Ramos (cell line): ENCODE measurements around the gene DMD.
"Not testable (repeated sequence)": the region's sequence is repeated elsewhere in the genome, so short reads cannot be mapped to it uniquely, and the experiment has no call there.

Source experiments
- in situ Hi-C: fragments of 300-500 bp; cut with MboI; formaldehyde crosslinking; loops from one replicate; pipeline ENCODE4 v1.14.3; 2022; ENCODE audit warnings: low sequenced_read_pairs; ENCODE audit not compliant: unreplicated experiment

Gene DMD

DNA sequence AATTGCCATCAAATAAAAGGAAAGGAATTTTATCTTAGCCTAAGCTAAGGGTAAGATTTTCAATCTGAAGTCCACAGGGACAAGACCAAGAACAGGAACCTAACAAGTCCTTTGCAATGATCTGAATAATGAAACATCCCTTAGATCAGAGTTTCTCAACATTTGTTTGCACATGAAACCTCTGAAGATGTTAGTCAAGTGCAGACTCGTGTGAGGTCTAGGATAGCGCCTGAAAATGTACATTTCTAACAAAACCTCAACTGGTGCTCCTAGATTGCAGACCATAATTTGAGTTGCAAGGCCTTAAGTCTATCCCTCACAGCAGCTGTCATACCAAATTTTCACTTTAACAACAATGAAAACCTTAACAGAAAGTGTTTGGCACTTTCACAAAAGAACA is 337.6 kb downstream of the DMD start:
- in situ Hi-C loops = no loop called here

GRCh38 chrX:32871636-32872035 is 339.7 kb downstream of the DMD start:
- in situ Hi-C loops = no loop called here

GRCh38 chrX:32868524-32868895 is 342.8 kb downstream of the DMD start:
- in situ Hi-C loops = no loop called here

DNA sequence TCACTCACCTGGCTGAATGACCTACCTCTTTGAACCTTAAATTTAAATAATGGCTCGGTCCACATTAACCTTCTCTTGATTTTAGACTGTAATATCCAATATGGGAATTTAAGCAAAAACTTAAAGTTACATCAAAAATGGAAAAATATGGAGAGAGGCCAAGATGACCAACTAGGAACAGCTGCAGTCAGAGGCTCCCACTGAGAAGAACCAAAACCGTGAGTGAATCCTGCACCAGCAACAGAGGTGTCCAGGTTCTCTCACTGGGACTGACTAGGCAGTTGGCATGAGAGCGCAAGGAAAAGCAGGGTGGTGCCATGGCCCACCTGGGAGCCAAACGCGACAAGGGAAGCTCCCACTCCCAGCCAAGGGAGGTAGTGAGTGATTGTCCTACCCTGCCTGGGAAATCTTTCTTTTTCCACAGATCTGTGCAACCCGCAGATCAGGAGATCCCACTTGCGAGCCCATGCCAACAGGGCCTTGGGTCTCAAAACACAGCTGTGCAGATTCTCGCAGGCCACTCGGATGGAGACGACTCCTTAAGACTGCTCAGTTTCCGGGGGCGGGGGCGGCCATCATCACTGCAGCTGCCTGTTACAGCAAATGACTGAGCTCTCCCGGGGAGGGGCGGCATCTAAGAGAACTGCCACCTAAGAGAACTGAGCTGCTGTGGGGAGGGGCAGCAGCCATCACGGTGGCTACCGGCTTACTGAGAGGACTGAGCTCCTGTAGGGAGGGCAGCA is 343.4 kb downstream of the DMD start:
- in situ Hi-C loops = no loop called here

GRCh38 chrX:32852203-32852602 is 359.1 kb downstream of the DMD start:
- in situ Hi-C loops = no loop called here

- in situ Hi-C loops = no loop called here
These were observed 359.8 kb downstream of the DMD start for GRCh38 chrX:32851556-32851955.

DNA sequence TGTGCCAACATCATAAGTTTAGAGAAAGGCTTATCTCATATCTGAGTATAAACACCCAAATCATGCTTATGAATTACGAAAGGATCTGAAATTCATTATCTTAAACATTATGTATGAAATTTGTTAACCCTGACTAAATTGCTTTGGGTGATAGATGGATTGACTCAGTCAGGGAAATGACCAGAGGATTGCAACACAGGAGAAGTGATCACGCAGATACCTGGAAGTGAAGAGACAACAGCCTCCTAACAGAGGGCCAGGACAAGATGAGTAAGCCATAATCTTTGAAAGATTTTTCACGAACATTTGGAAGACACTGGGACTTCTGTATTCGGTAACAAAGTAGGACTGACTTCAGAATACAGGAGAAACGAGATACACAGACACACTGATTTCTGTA is 363.4 kb downstream of the DMD start:
- in situ Hi-C loops = no loop called here

DNA sequence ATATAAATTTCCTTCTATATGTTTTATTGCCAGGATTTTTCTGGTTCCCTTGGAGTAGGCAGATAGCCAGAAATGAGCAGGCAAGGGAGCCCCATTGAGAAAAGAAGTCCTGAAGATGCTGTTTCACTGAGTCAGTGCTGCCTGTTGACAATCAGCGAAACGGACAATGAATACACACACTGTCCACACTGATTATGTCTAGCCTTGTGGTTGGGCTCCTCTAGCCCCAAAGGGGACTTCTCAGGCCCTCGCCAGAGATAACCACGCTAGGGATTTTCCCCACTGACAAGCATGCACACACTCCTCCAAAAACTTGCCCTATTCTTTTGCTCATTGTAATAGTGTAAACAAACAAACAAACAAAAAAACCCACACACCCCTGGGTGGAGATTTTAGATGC is 369.3 kb downstream of the DMD start:
- in situ Hi-C loops = no loop called here

DNA sequence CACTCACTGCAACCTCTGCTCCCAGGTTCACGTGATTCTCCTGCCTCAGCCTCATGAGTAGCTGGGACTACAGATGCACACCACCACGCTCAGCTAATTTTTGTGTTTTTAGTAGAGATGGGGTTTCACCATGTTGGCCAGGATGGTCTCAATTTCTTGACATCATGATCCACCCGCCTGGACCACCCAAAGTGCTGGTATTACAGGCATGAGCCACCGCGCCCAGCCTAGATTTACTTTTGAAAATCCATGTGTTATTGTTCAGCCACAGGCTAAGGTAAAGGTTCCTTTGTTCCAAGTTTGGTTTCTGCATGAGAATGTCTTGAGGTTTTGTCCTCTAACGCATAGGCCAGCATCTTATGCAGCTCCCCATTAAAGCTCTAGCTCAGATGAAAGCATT is 371.6 kb downstream of the DMD start:
- in situ Hi-C loops = no loop called here

DNA sequence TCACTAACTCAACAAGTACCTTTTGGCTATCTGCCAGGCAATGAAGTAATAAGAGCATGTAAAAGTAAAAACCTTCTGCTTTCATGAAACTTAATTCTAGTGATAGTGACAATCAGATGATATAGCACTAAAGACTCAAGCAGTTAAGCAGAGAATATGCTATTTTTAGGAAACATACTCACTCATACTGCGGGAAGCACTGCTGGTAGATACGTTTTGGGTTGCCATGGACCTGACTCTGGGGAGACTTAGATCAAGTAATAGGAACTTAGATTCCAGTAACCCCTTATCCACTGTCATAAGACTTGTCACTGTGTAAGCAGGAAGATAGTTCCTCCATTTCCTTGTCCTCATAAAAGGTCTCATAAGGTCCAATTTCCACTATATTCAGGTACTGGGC is 386.3 kb downstream of the DMD start:
- in situ Hi-C loops = no loop called here

DNA sequence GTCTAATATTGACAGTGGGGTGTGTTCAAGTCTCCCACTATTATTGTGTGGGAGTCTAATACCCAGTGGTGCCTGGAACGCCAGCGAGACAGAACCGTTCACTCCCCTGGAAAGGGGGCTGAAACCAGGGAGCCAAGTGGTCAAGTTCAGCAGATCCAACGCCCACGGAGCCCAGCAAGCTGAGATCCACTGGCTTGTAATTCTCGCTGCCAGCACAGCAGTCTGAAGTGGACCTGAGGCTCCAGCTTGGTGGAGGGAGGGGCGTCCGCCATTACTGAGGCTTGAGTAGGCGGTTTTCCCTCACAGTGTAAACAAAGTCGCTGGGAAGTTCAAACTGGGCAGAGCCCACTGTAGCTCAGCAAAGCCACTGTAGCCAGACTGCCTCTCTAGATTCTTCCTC is 407.3 kb downstream of the DMD start:
- in situ Hi-C loops = no loop called here

- in situ Hi-C loops = no loop called here
These were observed 412.4 kb downstream of the DMD start for GRCh38 chrX:32798990-32799389.

DNA sequence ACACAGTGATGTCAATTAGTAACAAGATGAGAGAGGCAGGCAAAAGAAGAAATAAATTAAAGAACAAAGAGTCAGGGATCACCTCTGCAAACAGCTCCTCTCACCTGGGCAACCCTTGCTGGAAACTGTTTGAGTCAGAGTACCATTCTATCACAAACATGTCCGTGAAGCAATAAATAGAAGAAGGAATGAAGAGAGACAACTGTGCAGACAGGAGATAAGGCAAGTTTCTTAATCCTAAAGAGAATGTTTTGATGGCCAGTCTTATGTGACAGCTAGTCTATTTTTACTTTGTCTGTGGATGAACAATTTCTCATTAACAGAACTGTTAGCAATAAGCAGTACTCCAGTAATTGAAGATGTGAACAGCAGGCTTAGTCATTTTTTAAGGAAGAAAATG is 422.4 kb downstream of the DMD start:
- in situ Hi-C loops = no loop called here

DNA sequence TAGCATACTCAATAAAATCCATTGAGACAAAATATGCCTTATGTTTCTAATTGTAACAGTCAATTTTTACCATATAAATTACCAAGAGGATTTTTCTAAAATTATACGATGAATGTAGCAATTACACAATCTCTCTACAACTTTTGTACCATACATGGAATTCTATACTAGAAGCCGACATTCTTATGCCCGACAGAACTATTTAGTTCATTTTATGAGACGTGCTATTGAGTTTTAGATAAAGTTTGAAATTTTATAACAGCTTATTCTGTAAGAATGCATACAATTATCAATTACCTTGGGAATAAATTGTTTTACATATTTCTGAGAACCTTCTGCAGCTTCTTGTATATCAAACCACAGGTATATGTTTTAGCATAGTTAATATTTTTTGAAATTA is 431.2 kb downstream of the DMD start:
- in situ Hi-C loops = no loop called here

DNA sequence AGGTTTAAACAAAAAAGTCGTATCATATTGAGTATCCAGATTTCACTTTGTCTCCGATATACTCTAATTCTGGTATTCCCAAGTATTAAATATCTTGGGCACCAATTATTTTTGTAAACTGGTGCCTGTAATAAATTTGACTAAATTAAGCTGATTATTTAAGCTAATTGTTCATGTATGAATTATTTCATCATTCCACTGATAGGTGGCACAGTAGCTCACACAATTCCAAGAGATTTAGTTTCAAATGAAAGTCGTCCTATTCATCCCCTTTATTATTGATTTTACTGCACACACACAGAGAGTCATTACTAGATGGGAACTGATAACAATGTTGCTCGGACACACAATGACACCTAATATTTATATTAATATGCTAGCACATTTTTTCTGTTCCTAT is 432.4 kb downstream of the DMD start:
- in situ Hi-C loops = no loop called here

GRCh38 chrX:32774966-32775365 is 436.4 kb downstream of the DMD start:
- in situ Hi-C loops = no loop called here

- in situ Hi-C loops = no loop called here
These were observed 462.3 kb downstream of the DMD start for GRCh38 chrX:32749070-32749469.

- in situ Hi-C loops = no loop called here
These were observed 466.0 kb downstream of the DMD start for GRCh38 chrX:32745323-32745722.

- in situ Hi-C loops = no loop called here
These were observed 466.4 kb downstream of the DMD start for GRCh38 chrX:32744921-32745320.

- in situ Hi-C loops = no loop called here
These were observed 469.4 kb downstream of the DMD start for GRCh38 chrX:32741910-32742309.

GRCh38 chrX:32708542-32708941 is 502.8 kb downstream of the DMD start:
- in situ Hi-C loops = no loop called here

GRCh38 chrX:32705385-32705784 is 506.0 kb downstream of the DMD start:
- in situ Hi-C loops = not testable (repeated sequence)

GRCh38 chrX:32687379-32687778 is 524.0 kb downstream of the DMD start:
- in situ Hi-C loops = no loop called here
